DND-41 (cell line): ENCODE results near the gene SPPL3.

Source experiments
- ATAC-seq: fragments of 200-7000 bp; cut with Tn5 transposase; 3 replicates; pipeline ENCODE4 v1.9.1; 2021; ENCODE audit warnings: low read depth; ENCODE audit not compliant: insufficient read depth
- DNase-seq: peaks from one replicate; pipeline ENCODE4 v3.0.0-alpha.2; 2020
- H2AFZ ChIP-seq: 2 replicates; pipeline ENCODE4 v1.6.0; 2012; ENCODE audit warnings: low read depth, low read length
- H3K27ac ChIP-seq: 2 replicates; pipeline ENCODE4 v1.5.1; 2012; ENCODE audit warnings: low read length, inconsistent platforms
- H3K27me3 ChIP-seq: fragments of 200-600 bp; sonication (generic); 2 replicates; pipeline ENCODE4 v1.6.0; 2012; ENCODE audit warnings: low read length, mild to moderate bottlenecking, inconsistent platforms; ENCODE audit not compliant: insufficient read depth, poor library complexity
- H3K36me3 ChIP-seq: 2 replicates; pipeline ENCODE4 v1.5.1; 2012; ENCODE audit warnings: low read length, inconsistent platforms; ENCODE audit not compliant: insufficient read depth
- H3K4me1 ChIP-seq: 2 replicates; pipeline ENCODE4 v1.5.1; 2012; ENCODE audit warnings: mild to moderate bottlenecking, low read length; ENCODE audit not compliant: insufficient read depth
- H3K4me2 ChIP-seq: 2 replicates; pipeline ENCODE4 v1.6.0; 2012; ENCODE audit warnings: mild to moderate bottlenecking, moderate library complexity, low read length, inconsistent platforms; ENCODE audit not compliant: insufficient read depth
- H3K4me3 ChIP-seq, 2 experiments: fragments of 200-600 bp in 1 of 2; shearing (Covaris generic) in 1 of 2; 2 replicates each; pipeline ENCODE4 v1.5.1; 2012 to 2016; ENCODE audit warnings: inconsistent platforms in 2 of 2, low read length in 2 of 2, mild to moderate bottlenecking in 2 of 2, low read depth in 1 of 2, moderate library complexity in 1 of 2
- H3K79me2 ChIP-seq: 2 replicates; pipeline ENCODE4 v1.6.0; 2012; ENCODE audit warnings: low read length, inconsistent platforms; ENCODE audit not compliant: insufficient read depth
- H3K9ac ChIP-seq: 2 replicates; pipeline ENCODE4 v1.6.0; 2012; ENCODE audit warnings: low read depth, mild to moderate bottlenecking, inconsistent platforms, low read length, moderate library complexity
- H3K9me3 ChIP-seq: 2 replicates; pipeline ENCODE4 v1.5.1; 2012; ENCODE audit warnings: low read length, moderate library complexity, mild to moderate bottlenecking, inconsistent platforms; ENCODE audit not compliant: insufficient read depth, severe bottlenecking
- H4K20me1 ChIP-seq: 2 replicates; pipeline ENCODE4 v1.6.0; 2012; ENCODE audit warnings: low read length; ENCODE audit not compliant: insufficient read depth
- CTCF ChIP-seq: IDR thresholded peaks from 2 replicates; pipeline ENCODE4 v1.5.1; 2012; ENCODE audit warnings: borderline replicate concordance, low read length, moderate library complexity, mild to moderate bottlenecking; ENCODE audit not compliant: poor library complexity, severe bottlenecking; ENCODE audit errors: extremely low read depth
- EZH2 ChIP-seq: IDR thresholded peaks from 3 replicates; pipeline ENCODE4 v1.6.1; 2012; ENCODE audit warnings: borderline replicate concordance, low read depth, mild to moderate bottlenecking, moderate library complexity, low read length, inconsistent platforms; ENCODE audit not compliant: severe bottlenecking

SPPL3 gene

DNA sequence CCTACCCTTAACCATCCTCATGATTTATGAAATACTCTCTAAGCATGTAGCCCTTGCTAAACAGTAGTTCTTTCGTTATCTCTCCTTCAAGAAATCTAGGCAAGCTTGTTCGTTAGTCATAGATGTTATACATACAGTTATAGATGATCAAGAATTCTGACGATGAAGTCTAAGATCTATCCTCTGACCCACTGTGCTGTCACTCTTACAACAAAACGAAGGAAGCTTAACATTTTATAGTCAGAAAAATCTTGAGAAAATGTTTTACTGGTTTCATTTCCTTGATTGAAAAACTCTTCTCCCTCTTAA lies 68.9 kb downstream of the SPPL3 start:
- no peak overlapping the region for H3K4me3 ChIP-seq
- H3K79me2 ChIP-seq = peaks cover 85% of the 10 kb centered on the region
- H3K9me3 ChIP-seq = no peaks in the 10 kb centered on the region
- no peak overlapping the region for H3K9ac ChIP-seq
- no peak for TF ChIP-seq EZH2
- no peak for TF ChIP-seq CTCF
- peaks cover 16% of the 10 kb centered on the region for H3K4me1 ChIP-seq
- peaks cover 53% of the 10 kb centered on the region for H4K20me1 ChIP-seq
- DNase-seq (no peak), ATAC-seq (no peak)
- no peak overlapping the region for H3K4me2 ChIP-seq
- no peak overlapping the region for H2AFZ ChIP-seq
- no peaks in the 10 kb centered on the region for H3K27me3 ChIP-seq
- no peak overlapping the region for H3K27ac ChIP-seq
- H3K36me3 ChIP-seq = no peaks in the 10 kb centered on the region

DNA sequence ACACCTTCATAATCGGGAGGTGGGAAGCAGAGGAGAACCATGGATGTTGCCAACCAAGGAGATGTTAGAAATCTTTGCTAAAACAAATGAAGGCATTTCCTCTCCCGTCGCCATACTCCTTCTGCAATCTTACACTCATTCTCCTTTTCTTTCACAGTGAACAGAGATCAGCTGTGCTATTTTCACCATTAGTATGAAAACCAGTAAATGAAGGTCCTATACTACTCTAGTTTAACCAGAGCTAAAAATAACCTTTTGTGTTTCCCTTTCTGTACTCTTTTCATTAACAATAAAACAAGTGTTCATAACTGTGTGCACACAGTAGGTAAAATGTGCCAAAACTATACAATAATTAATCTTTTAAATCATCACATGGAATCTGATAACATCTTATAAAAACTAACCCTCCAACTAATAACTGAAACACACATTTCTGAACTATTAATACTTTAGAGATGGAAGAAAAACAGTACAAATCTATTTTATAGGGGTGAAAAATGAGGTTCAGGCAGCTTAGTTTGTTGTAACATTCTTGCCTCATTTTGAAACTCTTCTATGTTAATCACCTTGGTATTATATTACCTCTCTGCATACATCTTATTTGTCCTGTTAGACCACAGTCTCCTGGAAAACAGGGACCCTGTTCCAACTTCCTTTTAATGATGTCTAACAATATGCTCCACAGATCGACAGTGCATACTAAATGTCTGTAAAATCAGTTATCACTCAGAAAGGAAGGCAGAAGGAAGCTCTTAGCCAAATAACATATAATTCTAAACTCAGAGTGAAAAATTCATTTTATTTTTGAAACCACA lies 69.5 kb downstream of the SPPL3 start:
- Histone ChIP-seq H3K9ac (no peak overlapping the region), H2AFZ (no peak overlapping the region), H3K9me3 (no peaks in the 10 kb centered on the region), H3K36me3 (no peaks in the 10 kb centered on the region), H3K4me3 (no peak overlapping the region), H4K20me1 (peaks cover 56% of the 10 kb centered on the region), H3K4me1 (peaks cover 16% of the 10 kb centered on the region), H3K27ac (peak overlapping the region; percentile 28; the same call in 1 of the 2 replicates), H3K79me2 (peaks cover 84% of the 10 kb centered on the region), H3K27me3 (no peaks in the 10 kb centered on the region), H3K4me2 (no peak overlapping the region)
- TF ChIP-seq CTCF (no peak), EZH2 (no peak)
- no peak for DNase-seq
- no peak for ATAC-seq

DNA sequence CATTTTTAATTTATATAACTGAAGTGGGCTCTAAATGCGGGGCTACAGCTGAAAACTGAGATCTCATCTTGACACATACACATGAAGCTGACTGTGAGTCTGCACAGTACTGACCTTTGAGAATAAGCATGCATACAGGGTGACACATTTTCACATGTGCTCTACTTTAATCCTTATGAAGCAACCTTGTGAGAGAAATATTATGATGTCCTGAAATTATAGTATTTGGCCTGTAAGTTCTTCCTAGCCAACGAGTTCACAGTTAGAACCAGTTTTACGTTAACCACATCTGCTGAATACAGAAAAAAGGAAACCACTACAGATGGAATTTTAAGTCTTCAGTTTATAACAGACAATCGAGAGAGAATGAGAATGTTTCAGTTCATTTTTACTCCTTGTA lies 70.3 kb downstream of the SPPL3 start:
- H3K27ac ChIP-seq = peak overlapping the region; percentile 28; the same call in 1 of the 2 replicates
- H3K4me2 ChIP-seq = no peak overlapping the region
- peaks cover 16% of the 10 kb centered on the region for H3K4me1 ChIP-seq
- no peaks in the 10 kb centered on the region for H3K9me3 ChIP-seq
- no peak for DNase-seq
- TF ChIP-seq CTCF (no peak), EZH2 (no peak)
- peak; percentile 21; the same call in 1 of the 3 replicates for ATAC-seq
- no peaks in the 10 kb centered on the region for H3K36me3 ChIP-seq
- H3K9ac ChIP-seq = no peak overlapping the region
- H4K20me1 ChIP-seq = peaks cover 64% of the 10 kb centered on the region
- H3K79me2 ChIP-seq = peaks cover 87% of the 10 kb centered on the region
- H2AFZ ChIP-seq = no peak overlapping the region
- no peak overlapping the region for H3K4me3 ChIP-seq
- no peaks in the 10 kb centered on the region for H3K27me3 ChIP-seq
